Astrocyte of the cerebellum (primary cell): Measurements from ENCODE around the gene UTP15.

Experiments
- DNase-seq: peaks from one replicate; pipeline ENCODE4 v3.0.0-alpha.2; 2011; ENCODE audit warnings: low read depth
- H3K4me3 ChIP-seq: 2 replicates; pipeline ENCODE4 v1.5.1; 2011; ENCODE audit warnings: mild to moderate bottlenecking, low read depth, low read length, moderate library complexity
- CTCF ChIP-seq: IDR thresholded peaks from 2 replicates; pipeline ENCODE4 v1.5.1; 2012; ENCODE audit warnings: low read length, low read depth, moderate library complexity, mild to moderate bottlenecking; ENCODE audit errors: missing control alignments
- in situ Hi-C: cut with HindIII; loops from 2 replicates; pipeline ENCODE4 v1.10.0; 2017; ENCODE audit warnings: low sequenced_read_pairs

UTP15 gene

GRCh38 chr5:73605223-73606087 is 39.9 kb downstream of the UTP15 start:
- no peak for TF ChIP-seq CTCF
- in situ Hi-C loops = no loop called here
- H3K4me3 ChIP-seq = no peak overlapping the region
- no peak for DNase-seq

- no peak for TF ChIP-seq CTCF
- DNase-seq = no peak
- in situ Hi-C loops = no loop called here
- H3K4me3 ChIP-seq = no peak overlapping the region
Measured at GRCh38 chr5:73606206-73606753, 40.7 kb downstream of the UTP15 start.

GRCh38 chr5:73607228-73607627 is 41.7 kb downstream of the UTP15 start:
- DNase-seq = no peak
- no peak overlapping the region for H3K4me3 ChIP-seq
- TF ChIP-seq CTCF = no peak
- in situ Hi-C loops = no loop called here

GRCh38 chr5:73612799-73613198 is 47.3 kb downstream of the UTP15 start:
- H3K4me3 ChIP-seq = no peak overlapping the region
- TF ChIP-seq CTCF = no peak
- no peak for DNase-seq
- in situ Hi-C loops = no loop called here

GRCh38 chr5:73615085-73615484 is 49.5 kb downstream of the UTP15 start:
- TF ChIP-seq CTCF = no peak
- no peak overlapping the region for H3K4me3 ChIP-seq
- no peak for DNase-seq
- in situ Hi-C loops = no loop called here

- no peak for TF ChIP-seq CTCF
- H3K4me3 ChIP-seq = no peak overlapping the region
- in situ Hi-C loops = no loop called here
- no peak for DNase-seq
Measured at GRCh38 chr5:73615947-73616346, 50.4 kb downstream of the UTP15 start.
